ENCODE data around the gene SDCCAG8. TPM values are rescaled to one million over a fixed set of nuclear protein-coding genes. Genes with fewer than 3 reads are reported as not detected.

SDCCAG8 gene
- total RNA-seq, 1 donor from 2014 or later = 26.7 TPM

DNA sequence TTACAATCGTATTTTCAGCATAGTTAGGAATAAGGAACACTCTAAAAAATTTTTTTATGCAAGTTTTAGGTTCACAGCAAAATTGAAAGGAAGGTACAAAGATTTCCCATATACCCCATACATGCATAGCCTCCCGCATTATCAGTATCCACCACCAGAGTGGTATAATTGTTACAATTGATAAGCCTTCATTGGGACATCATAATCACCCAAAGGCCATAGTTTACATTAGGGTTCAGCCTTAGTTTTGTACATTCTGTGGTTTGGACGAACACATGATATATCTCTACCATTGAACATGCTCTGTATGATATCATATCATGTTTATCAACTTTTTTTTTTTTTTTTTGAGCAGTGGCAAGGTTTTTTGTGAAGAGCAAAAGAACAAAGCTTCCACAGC, 180.0 kb downstream of the SDCCAG8 start:
- H3K9me3 Mint-ChIP-seq (ENCODE audit: unreplicated experiment) = no peaks in the 10 kb centered on the region
- no peaks in the 10 kb centered on the region for H3K27me3 Mint-ChIP-seq (ENCODE audit: unreplicated experiment)
- H3K36me3 Mint-ChIP-seq (ENCODE audit: unreplicated experiment) = peaks cover 13% of the 10 kb centered on the region
- no peak overlapping the region for H3K4me3 Mint-ChIP-seq (ENCODE audit: unreplicated experiment)
- TF ChIP-seq, protein P1, sequence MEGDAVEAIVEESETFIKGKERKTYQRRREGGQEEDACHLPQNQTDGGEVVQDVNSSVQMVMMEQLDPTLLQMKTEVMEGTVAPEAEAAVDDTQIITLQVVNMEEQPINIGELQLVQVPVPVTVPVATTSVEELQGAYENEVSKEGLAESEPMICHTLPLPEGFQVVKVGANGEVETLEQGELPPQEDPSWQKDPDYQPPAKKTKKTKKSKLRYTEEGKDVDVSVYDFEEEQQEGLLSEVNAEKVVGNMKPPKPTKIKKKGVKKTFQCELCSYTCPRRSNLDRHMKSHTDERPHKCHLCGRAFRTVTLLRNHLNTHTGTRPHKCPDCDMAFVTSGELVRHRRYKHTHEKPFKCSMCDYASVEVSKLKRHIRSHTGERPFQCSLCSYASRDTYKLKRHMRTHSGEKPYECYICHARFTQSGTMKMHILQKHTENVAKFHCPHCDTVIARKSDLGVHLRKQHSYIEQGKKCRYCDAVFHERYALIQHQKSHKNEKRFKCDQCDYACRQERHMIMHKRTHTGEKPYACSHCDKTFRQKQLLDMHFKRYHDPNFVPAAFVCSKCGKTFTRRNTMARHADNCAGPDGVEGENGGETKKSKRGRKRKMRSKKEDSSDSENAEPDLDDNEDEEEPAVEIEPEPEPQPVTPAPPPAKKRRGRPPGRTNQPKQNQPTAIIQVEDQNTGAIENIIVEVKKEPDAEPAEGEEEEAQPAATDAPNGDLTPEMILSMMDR (IDR thresholded peaks at IDR 0.05) = no peak
- no peak overlapping the region for H3K27ac Mint-ChIP-seq (ENCODE audit: unreplicated experiment)
- DNase-seq (ENCODE audit: extremely low spot score, unreplicated experiment) = no peak
- H3K4me1 Mint-ChIP-seq (ENCODE audit: unreplicated experiment) = peaks cover 2% of the 10 kb centered on the region

DNA sequence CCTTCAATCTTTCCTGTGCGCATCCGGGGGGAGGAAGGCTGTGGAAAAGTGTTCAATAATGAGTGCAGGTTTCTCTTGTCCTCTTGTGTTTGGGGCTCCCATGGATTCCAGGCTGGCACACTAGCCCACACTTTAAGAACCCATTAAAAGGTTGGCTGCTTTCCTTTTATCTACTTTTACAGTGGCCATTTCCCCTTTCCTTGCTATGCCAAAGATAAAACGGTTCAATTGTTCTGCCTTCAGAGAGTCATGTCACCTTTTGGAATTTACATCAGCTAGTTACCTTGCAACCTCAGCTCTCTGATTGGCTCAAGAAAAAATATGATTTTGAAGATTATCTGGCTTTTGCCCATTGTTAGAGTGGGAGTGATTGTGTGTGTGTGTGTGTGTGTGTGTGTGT, 182.3 kb downstream of the SDCCAG8 start:
- Mint-ChIP-seq H3K27ac (ENCODE audit: unreplicated experiment) (no peak overlapping the region), H3K27me3 (ENCODE audit: unreplicated experiment) (no peaks in the 10 kb centered on the region), H3K4me1 (ENCODE audit: unreplicated experiment) (peaks cover 2% of the 10 kb centered on the region), H3K4me3 (ENCODE audit: unreplicated experiment) (no peak overlapping the region), H3K36me3 (ENCODE audit: unreplicated experiment) (peaks cover 10% of the 10 kb centered on the region), H3K9me3 (ENCODE audit: unreplicated experiment) (no peaks in the 10 kb centered on the region)
- TF ChIP-seq, protein P1 (IDR thresholded peaks at IDR 0.05) = no peak
- no peak for DNase-seq (ENCODE audit: extremely low spot score, unreplicated experiment)

DNA sequence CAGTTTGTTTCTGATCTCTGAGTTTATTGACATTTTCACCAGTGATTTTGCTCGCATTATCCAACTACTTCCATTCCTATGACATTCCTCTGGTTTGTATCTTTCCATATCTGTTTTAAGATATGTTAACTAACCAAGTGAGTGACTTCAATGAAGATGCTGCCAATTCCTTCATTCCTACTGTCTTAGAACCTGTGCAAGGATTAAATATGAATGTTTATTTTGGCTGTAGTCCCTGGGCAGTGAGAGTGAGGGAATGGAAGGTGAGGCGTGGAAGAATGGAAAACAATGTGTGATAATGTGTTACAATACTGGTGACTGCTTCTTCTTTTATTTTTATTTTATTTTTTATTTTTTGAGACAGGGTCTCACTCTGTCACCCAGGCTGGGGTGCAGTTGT, 183.0 kb downstream of the SDCCAG8 start:
- Mint-ChIP-seq H3K27me3 (ENCODE audit: unreplicated experiment) (no peaks in the 10 kb centered on the region), H3K9me3 (ENCODE audit: unreplicated experiment) (no peaks in the 10 kb centered on the region), H3K4me1 (ENCODE audit: unreplicated experiment) (no peaks in the 10 kb centered on the region), H3K36me3 (ENCODE audit: unreplicated experiment) (peaks cover 10% of the 10 kb centered on the region), H3K4me3 (ENCODE audit: unreplicated experiment) (no peak overlapping the region), H3K27ac (ENCODE audit: unreplicated experiment) (no peak overlapping the region)
- TF ChIP-seq, protein P1 (IDR thresholded peaks at IDR 0.05) = no peak
- no peak for DNase-seq (ENCODE audit: extremely low spot score, unreplicated experiment)

DNA sequence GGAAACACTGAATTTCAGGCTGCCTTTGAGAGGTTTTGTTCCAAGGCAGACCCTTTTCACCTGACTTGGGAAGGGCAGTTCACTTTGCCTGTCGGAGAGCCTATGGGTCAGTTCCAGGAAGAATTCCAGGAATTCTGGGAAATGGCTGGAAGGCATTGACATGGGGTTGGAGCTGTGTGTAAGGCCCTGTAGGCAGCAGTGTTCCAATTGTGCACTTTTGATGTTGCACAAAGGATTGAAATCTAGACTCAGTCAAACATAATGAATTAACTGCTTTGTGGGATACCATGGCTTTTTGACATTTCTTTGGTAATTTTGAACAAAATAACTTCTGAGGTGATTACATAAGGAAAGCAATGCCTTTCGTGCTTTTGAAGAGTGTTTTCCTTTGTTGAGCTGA, 184.6 kb downstream of the SDCCAG8 start:
- no peaks in the 10 kb centered on the region for H3K9me3 Mint-ChIP-seq (ENCODE audit: unreplicated experiment)
- no peak overlapping the region for H3K4me3 Mint-ChIP-seq (ENCODE audit: unreplicated experiment)
- no peak overlapping the region for H3K27ac Mint-ChIP-seq (ENCODE audit: unreplicated experiment)
- TF ChIP-seq, protein P1 (IDR thresholded peaks at IDR 0.05) = no peak
- no peak for DNase-seq (ENCODE audit: extremely low spot score, unreplicated experiment)
- no peaks in the 10 kb centered on the region for H3K4me1 Mint-ChIP-seq (ENCODE audit: unreplicated experiment)
- peaks cover 10% of the 10 kb centered on the region for H3K36me3 Mint-ChIP-seq (ENCODE audit: unreplicated experiment)
- H3K27me3 Mint-ChIP-seq (ENCODE audit: unreplicated experiment) = no peaks in the 10 kb centered on the region

DNA sequence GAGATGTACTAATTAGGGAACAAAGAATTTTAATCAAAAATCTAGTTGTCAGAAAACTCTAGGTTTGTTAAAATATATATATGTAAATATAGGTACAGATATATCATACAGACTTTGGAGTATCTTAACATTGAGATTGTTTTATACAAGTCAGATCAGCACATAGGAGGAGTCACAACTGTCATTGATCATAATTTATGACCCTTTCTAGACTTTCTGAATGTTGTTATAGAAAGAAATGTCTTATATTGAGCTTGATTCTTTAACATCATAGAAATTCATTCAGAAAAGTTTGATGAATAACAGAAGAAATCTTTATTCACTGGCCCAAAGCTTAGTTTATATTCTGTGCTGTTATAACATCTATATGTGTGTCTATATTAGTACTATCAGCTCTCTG, 185.8 kb downstream of the SDCCAG8 start:
- Mint-ChIP-seq H3K9me3 (ENCODE audit: unreplicated experiment) (no peaks in the 10 kb centered on the region), H3K36me3 (ENCODE audit: unreplicated experiment) (peaks cover 7% of the 10 kb centered on the region), H3K27me3 (ENCODE audit: unreplicated experiment) (no peaks in the 10 kb centered on the region), H3K4me1 (ENCODE audit: unreplicated experiment) (no peaks in the 10 kb centered on the region), H3K27ac (ENCODE audit: unreplicated experiment) (no peak overlapping the region), H3K4me3 (ENCODE audit: unreplicated experiment) (no peak overlapping the region)
- TF ChIP-seq, protein P1 (IDR thresholded peaks at IDR 0.05) = no peak
- no peak for DNase-seq (ENCODE audit: extremely low spot score, unreplicated experiment)
